ENCODE measurements around the gene FAM3A. TPM values are rescaled to one million over a fixed set of nuclear protein-coding genes. Genes with fewer than 3 reads are reported as not detected.

Gene FAM3A
- total RNA-seq, 1 experiment from 2014 or later, result 25.0 TPM

DNA sequence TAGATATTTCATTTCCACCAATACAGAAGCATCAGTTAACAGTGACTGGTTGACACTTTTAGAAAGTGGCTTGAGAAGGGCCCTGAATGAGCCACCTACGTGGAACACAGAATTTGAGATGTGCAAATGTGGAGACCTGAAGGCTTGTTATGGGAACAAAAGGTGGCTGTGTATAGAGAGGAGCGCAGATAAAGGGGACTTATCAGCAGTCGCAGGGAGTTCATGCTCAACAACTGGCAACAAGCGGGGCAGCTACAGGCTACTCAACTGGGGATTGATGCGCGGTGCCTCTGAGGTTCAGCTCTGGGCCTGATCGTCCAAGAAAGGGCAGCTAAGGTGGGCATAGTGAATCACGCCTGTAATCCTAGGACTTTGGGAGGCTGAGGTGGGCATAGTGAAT, 3.4 kb upstream of the FAM3A start:
- H3K4me3 Mint-ChIP-seq, result no peak overlapping the region
- peaks cover 50% of the 10 kb centered on the region for H3K27me3 Mint-ChIP-seq (ENCODE audit: low read depth)
- no peak for ATAC-seq
- DNase-seq (ENCODE audit: low spot score), result no peak
- H3K27ac Mint-ChIP-seq, result no peak overlapping the region
- ChIA-PET POLR2A (no interaction called here), CTCF (interaction anchor here (0.7 to 1.1 kb wide), 2 partner anchors 8 to 12 kb away, joined by 4 read pairs; no protein-coding TSS in a partner anchor)
- peaks cover 14% of the 10 kb centered on the region for H3K4me1 Mint-ChIP-seq
- H3K36me3 Mint-ChIP-seq, result no peaks in the 10 kb centered on the region
- H3K9me3 Mint-ChIP-seq, result no peaks in the 10 kb centered on the region
- TF ChIP-seq, protein P1, sequence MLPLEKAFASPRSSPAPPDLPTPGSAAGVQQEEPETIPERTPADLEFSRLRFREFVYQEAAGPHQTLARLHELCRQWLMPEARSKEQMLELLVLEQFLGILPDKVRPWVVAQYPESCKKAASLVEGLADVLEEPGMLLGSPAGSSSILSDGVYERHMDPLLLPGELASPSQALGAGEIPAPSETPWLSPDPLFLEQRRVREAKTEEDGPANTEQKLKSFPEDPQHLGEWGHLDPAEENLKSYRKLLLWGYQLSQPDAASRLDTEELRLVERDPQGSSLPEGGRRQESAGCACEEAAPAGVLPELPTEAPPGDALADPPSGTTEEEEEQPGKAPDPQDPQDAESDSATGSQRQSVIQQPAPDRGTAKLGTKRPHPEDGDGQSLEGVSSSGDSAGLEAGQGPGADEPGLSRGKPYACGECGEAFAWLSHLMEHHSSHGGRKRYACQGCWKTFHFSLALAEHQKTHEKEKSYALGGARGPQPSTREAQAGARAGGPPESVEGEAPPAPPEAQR (CRISPR knock-in tag; IDR thresholded peaks at IDR 0.05), result no peak
- TF ChIP-seq NR3C1 (CRISPR knock-in tag; conservative IDR thresholded peaks at IDR 0.05; ENCODE audit: low read depth) (no peak), ZNF263 (CRISPR knock-in tag; IDR thresholded peaks at IDR 0.05; ENCODE audit: low read depth) (no peak), NFE2L1 (CRISPR knock-in tag; IDR thresholded peaks at IDR 0.05) (no peak), ZNF232 (CRISPR knock-in tag; IDR thresholded peaks at IDR 0.05) (no peak), GRHL2 (CRISPR knock-in tag; IDR thresholded peaks at IDR 0.05; ENCODE audit: insufficient replicate concordance, severe bottlenecking) (no peak), SOX15 (CRISPR knock-in tag; IDR thresholded peaks at IDR 0.05) (no peak), SP1 (CRISPR knock-in tag; conservative IDR thresholded peaks at IDR 0.05) (no peak), HMGA2 (CRISPR knock-in tag; IDR thresholded peaks at IDR 0.05) (no peak), ZNF317 (CRISPR knock-in tag; IDR thresholded peaks at IDR 0.05; ENCODE audit: borderline replicate concordance, low read depth) (no peak), ZNF671 (CRISPR knock-in tag; IDR thresholded peaks at IDR 0.05) (no peak), ZNF138 (CRISPR knock-in tag; conservative IDR thresholded peaks at IDR 0.05) (no peak), TEAD4 (CRISPR knock-in tag; IDR thresholded peaks at IDR 0.05) (no peak), IRF2 (CRISPR knock-in tag; IDR thresholded peaks at IDR 0.05; ENCODE audit: borderline replicate concordance, low read depth) (no peak)
- TF ChIP-seq, protein P2, sequence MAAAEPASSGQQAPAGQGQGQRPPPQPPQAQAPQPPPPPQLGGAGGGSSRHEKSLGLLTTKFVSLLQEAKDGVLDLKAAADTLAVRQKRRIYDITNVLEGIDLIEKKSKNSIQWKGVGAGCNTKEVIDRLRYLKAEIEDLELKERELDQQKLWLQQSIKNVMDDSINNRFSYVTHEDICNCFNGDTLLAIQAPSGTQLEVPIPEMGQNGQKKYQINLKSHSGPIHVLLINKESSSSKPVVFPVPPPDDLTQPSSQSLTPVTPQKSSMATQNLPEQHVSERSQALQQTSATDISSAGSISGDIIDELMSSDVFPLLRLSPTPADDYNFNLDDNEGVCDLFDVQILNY (CRISPR knock-in tag; IDR thresholded peaks at IDR 0.05), result no peak
- TF ChIP-seq, protein P3, sequence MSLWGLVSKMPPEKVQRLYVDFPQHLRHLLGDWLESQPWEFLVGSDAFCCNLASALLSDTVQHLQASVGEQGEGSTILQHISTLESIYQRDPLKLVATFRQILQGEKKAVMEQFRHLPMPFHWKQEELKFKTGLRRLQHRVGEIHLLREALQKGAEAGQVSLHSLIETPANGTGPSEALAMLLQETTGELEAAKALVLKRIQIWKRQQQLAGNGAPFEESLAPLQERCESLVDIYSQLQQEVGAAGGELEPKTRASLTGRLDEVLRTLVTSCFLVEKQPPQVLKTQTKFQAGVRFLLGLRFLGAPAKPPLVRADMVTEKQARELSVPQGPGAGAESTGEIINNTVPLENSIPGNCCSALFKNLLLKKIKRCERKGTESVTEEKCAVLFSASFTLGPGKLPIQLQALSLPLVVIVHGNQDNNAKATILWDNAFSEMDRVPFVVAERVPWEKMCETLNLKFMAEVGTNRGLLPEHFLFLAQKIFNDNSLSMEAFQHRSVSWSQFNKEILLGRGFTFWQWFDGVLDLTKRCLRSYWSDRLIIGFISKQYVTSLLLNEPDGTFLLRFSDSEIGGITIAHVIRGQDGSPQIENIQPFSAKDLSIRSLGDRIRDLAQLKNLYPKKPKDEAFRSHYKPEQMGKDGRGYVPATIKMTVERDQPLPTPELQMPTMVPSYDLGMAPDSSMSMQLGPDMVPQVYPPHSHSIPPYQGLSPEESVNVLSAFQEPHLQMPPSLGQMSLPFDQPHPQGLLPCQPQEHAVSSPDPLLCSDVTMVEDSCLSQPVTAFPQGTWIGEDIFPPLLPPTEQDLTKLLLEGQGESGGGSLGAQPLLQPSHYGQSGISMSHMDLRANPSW (CRISPR knock-in tag; conservative IDR thresholded peaks at IDR 0.05; ENCODE audit: low read depth), result no peak
- TF ChIP-seq, protein P4, sequence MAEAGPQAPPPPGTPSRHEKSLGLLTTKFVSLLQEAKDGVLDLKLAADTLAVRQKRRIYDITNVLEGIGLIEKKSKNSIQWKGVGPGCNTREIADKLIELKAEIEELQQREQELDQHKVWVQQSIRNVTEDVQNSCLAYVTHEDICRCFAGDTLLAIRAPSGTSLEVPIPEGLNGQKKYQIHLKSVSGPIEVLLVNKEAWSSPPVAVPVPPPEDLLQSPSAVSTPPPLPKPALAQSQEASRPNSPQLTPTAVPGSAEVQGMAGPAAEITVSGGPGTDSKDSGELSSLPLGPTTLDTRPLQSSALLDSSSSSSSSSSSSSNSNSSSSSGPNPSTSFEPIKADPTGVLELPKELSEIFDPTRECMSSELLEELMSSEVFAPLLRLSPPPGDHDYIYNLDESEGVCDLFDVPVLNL (CRISPR knock-in tag; IDR thresholded peaks at IDR 0.05; ENCODE audit: borderline replicate concordance, low read depth), result no peak
- TF ChIP-seq, protein P5, sequence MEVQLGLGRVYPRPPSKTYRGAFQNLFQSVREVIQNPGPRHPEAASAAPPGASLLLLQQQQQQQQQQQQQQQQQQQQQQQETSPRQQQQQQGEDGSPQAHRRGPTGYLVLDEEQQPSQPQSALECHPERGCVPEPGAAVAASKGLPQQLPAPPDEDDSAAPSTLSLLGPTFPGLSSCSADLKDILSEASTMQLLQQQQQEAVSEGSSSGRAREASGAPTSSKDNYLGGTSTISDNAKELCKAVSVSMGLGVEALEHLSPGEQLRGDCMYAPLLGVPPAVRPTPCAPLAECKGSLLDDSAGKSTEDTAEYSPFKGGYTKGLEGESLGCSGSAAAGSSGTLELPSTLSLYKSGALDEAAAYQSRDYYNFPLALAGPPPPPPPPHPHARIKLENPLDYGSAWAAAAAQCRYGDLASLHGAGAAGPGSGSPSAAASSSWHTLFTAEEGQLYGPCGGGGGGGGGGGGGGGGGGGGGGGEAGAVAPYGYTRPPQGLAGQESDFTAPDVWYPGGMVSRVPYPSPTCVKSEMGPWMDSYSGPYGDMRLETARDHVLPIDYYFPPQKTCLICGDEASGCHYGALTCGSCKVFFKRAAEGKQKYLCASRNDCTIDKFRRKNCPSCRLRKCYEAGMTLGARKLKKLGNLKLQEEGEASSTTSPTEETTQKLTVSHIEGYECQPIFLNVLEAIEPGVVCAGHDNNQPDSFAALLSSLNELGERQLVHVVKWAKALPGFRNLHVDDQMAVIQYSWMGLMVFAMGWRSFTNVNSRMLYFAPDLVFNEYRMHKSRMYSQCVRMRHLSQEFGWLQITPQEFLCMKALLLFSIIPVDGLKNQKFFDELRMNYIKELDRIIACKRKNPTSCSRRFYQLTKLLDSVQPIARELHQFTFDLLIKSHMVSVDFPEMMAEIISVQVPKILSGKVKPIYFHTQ (CRISPR knock-in tag; IDR thresholded peaks at IDR 0.05), result no peak
- TF ChIP-seq, protein P6, sequence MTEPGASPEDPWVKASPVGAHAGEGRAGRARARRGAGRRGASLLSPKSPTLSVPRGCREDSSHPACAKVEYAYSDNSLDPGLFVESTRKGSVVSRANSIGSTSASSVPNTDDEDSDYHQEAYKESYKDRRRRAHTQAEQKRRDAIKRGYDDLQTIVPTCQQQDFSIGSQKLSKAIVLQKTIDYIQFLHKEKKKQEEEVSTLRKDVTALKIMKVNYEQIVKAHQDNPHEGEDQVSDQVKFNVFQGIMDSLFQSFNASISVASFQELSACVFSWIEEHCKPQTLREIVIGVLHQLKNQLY (CRISPR knock-in tag; IDR thresholded peaks at IDR 0.05), result no peak
